Measurements from ENCODE around the gene HYAL1.
"Not testable (repeated sequence)": the region's sequence is repeated elsewhere in the genome, so short reads cannot be mapped to it uniquely, and the experiment has no call there.

The HYAL1 gene

GRCh38 chr3:50289130-50289529 lies 14.2 kb downstream of the HYAL1 start:
- Mint-ChIP-seq H3K36me3 (ENCODE audit: insufficient read depth) (peaks cover 28% of the 10 kb centered on the region), H3K9me3 (no peaks in the 10 kb centered on the region), H3K4me3 (no peak overlapping the region), H3K4me1 (ENCODE audit: low read depth in 2 of 2) (peaks cover 17 to 18% of the 10 kb centered on the region in 2 donors), H3K27me3 (no peaks in the 10 kb centered on the region), H3K27ac (no peak overlapping the region)
- ATAC-seq (replicated peaks) (no peak), DNase-seq (no peak)

GRCh38 chr3:50288387-50289007 lies 14.9 kb downstream of the HYAL1 start:
- no peak overlapping the region for H3K4me3 Mint-ChIP-seq
- H3K27ac Mint-ChIP-seq = no peak overlapping the region
- peaks cover 17 to 18% of the 10 kb centered on the region in 2 donors for H3K4me1 Mint-ChIP-seq (ENCODE audit: low read depth in 2 of 2)
- no peaks in the 10 kb centered on the region for H3K27me3 Mint-ChIP-seq
- ATAC-seq (replicated peaks) = no peak
- no peaks in the 10 kb centered on the region for H3K9me3 Mint-ChIP-seq
- peaks cover 31% of the 10 kb centered on the region for H3K36me3 Mint-ChIP-seq (ENCODE audit: insufficient read depth)
- DNase-seq = no peak

GRCh38 chr3:50287262-50287661 lies 16.1 kb downstream of the HYAL1 start:
- Mint-ChIP-seq H3K9me3 (no peaks in the 10 kb centered on the region), H3K36me3 (ENCODE audit: insufficient read depth) (peaks cover 26% of the 10 kb centered on the region), H3K4me1 (ENCODE audit: low read depth in 2 of 2) (peaks cover 7 to 10% of the 10 kb centered on the region in 2 donors), H3K27ac (no peak overlapping the region), H3K27me3 (no peaks in the 10 kb centered on the region), H3K4me3 (no peak overlapping the region)
- DNase-seq (no peak), ATAC-seq (replicated peaks) (no peak)

DNA sequence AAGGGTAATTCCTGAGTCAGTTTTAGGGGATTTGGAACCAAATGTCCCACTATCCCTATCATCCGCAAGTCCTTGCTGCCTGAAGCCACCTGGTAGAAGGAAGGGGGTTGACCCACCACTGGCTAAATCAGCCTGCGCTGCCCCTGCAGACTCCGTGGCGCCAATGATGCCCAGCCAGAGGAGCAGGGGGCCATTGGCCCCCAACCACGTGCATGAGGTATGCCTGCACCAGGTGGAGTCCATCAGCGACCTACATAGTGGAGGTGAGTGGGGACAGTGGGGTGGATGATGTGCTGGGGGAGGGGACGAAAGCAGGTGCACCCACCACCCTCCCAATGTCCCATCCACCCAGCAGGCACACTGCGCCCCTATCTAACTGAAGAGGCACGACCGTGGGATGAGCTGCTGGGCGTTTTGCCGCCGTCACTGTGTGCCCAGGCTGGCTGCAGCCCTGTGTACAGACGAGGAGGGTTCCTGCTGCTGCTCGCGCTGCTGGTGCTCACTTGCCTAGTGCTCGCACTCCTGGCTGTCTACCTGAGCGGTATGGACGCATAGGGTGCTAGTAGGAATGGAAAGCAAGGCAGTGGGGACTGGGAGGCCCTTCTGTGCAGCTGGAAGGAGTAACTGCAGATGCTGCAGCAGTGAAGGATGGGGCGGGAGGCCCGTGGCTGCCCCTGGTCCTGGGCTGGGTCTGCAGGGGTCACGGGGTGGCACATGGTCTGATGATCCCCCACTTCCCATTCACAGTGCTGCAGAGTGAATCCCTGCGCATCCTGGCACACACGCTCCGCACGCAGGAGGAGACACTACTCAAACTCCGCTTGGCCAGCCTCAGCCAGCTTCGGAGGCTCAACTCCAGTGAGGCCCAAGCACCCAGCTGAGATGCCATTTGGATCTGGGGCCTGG lies 16.8 kb downstream of the HYAL1 start:
- Mint-ChIP-seq H3K4me3 (no peak overlapping the region), H3K27me3 (no peaks in the 10 kb centered on the region), H3K36me3 (ENCODE audit: insufficient read depth) (peaks cover 26% of the 10 kb centered on the region), H3K27ac (no peak overlapping the region), H3K4me1 (ENCODE audit: low read depth in 2 of 2) (peaks cover 6 to 8% of the 10 kb centered on the region in 2 donors), H3K9me3 (no peaks in the 10 kb centered on the region)
- ATAC-seq (replicated peaks) (no peak), DNase-seq (no peak)

DNA sequence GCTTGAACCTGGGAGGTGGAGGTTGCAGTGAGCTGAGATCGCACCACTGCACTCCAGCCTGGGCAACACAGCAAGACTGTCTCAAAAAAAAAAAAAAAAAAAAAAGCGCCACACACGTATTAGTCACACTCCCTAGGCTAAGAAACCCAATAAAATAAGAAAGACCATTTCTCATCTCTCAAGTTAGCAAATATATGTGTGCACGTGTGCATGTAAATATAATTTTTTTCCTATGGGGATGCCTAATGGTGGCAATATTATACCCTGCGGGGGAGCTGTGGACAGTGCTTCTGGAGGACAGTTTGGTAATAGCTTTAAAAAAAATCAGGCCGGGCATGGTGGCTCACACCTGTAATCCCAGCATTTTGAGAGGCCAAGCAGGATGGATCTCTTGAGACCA lies 19.3 kb downstream of the HYAL1 start:
- not testable (repeated sequence) for H3K27ac Mint-ChIP-seq; H3K4me3 Mint-ChIP-seq; ATAC-seq (replicated peaks); H3K27me3 Mint-ChIP-seq; H3K9me3 Mint-ChIP-seq; H3K4me1 Mint-ChIP-seq (ENCODE audit: low read depth in 2 of 2); DNase-seq
- peaks cover 23% of the 10 kb centered on the region for H3K36me3 Mint-ChIP-seq (ENCODE audit: insufficient read depth)

DNA sequence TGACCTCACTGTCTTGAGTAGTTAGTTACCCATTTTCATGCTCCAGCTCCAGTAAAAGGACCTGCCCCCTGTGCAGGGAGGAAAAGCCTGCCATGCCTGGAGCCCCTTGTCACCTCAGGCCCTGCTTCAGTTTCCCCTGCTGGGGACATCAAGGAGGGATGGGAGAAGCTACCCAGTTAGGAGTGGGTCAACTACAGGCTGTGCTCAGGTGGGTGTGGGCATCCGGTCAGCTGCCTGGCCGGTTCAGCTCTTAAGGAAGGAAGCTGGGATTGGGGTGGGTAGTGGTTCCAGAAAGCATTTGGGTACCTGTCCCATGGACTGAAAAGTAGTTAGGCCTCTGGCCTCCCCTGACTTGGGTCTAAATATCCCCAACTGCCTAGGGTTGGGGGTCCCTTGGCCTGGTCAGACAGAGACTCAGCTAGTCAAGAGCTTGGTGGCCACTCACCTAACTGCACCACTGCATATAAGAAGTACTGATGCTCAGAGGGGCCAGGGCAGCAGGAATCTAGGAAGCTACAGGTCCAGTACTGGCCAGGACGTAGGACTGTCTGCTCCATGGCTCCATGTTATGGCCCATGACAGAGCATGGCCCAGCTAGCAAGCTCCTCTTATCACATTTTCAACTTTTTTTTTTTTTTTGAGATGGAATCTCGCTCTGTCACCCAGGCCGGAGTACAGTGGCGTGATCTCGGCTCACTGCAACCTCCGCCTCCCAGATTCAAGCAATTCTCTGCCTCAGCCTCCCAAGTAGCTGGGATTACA lies 23.9 kb downstream of the HYAL1 start:
- no peaks in the 10 kb centered on the region for H3K9me3 Mint-ChIP-seq
- peaks cover 12% of the 10 kb centered on the region in 2 donors for H3K4me1 Mint-ChIP-seq (ENCODE audit: low read depth in 2 of 2)
- peaks cover 23 to 33% of the 10 kb centered on the region in 2 donors for H3K27me3 Mint-ChIP-seq
- H3K4me3 Mint-ChIP-seq = no peak overlapping the region
- ATAC-seq (replicated peaks) = no peak
- peaks cover 10% of the 10 kb centered on the region for H3K36me3 Mint-ChIP-seq (ENCODE audit: insufficient read depth)
- DNase-seq = no peak
- H3K27ac Mint-ChIP-seq = no peak overlapping the region

DNA sequence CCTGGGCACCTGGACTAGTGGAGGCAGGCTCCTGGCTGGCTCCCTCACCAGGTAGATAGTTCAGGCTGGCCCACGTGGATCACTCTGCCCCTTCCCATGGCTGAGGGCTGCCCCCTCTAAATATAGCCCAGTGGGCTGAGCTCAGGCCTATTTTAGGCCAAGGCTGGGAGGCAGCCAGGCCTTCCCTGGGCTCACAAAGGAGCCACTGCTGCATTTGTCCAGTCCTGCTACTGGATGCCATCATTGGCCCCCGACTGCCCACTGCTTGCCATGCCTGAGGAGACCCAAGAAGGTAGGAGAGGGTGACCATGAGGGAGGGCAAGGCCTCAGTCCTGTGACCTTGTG lies 24.5 kb downstream of the HYAL1 start, which contains the start of gene LSMEM2:
Gene LSMEM2, plus strand, starts transcription at position 208 of the 345 bp plus-strand sequence. Its CDS starts 27 bp downstream, at position 235.
- DNase-seq (no peak), ATAC-seq (replicated peaks) (no peak)
- Mint-ChIP-seq H3K27me3 (peaks cover 28 to 39% of the 10 kb centered on the region in 2 donors), H3K4me1 (ENCODE audit: low read depth in 2 of 2) (peaks cover 16 to 17% of the 10 kb centered on the region in 2 donors), H3K27ac (no peak within 1 kb of the TSS), H3K36me3 (ENCODE audit: insufficient read depth) (peaks cover 14% of the 10 kb centered on the region), H3K4me3 (no peak within 1 kb of the TSS), H3K9me3 (no peaks in the 10 kb centered on the region)

GRCh38 chr3:50278123-50278879 lies 25.1 kb downstream of the HYAL1 start:
- H3K27me3 Mint-ChIP-seq = peaks cover 29 to 44% of the 10 kb centered on the region in 2 donors
- H3K36me3 Mint-ChIP-seq (ENCODE audit: insufficient read depth) = peaks cover 12% of the 10 kb centered on the region
- H3K9me3 Mint-ChIP-seq = no peaks in the 10 kb centered on the region
- peaks cover 16 to 17% of the 10 kb centered on the region in 2 donors for H3K4me1 Mint-ChIP-seq (ENCODE audit: low read depth in 2 of 2)
- ATAC-seq (replicated peaks) (no peak), DNase-seq (no peak)
- H3K4me3 Mint-ChIP-seq = no peak overlapping the region
- no peak overlapping the region for H3K27ac Mint-ChIP-seq

- Mint-ChIP-seq H3K36me3 (ENCODE audit: insufficient read depth) (peaks cover 19% of the 10 kb centered on the region), H3K4me3 (no peak overlapping the region), H3K27ac (no peak overlapping the region), H3K4me1 (ENCODE audit: low read depth in 2 of 2) (peaks cover 22% of the 10 kb centered on the region in 2 donors), H3K27me3 (peaks cover 35 to 51% of the 10 kb centered on the region in 2 donors), H3K9me3 (no peaks in the 10 kb centered on the region)
- DNase-seq (no peak), ATAC-seq (replicated peaks) (no peak)
Observed at GRCh38 chr3:50276762-50277101, 26.6 kb downstream of the HYAL1 start.

- peaks cover 22% of the 10 kb centered on the region in 2 donors for H3K4me1 Mint-ChIP-seq (ENCODE audit: low read depth in 2 of 2)
- H3K4me3 Mint-ChIP-seq = peak overlapping the region; percentile 56 to 63
- no peak for DNase-seq
- H3K27me3 Mint-ChIP-seq = peaks cover 35 to 51% of the 10 kb centered on the region in 2 donors
- H3K9me3 Mint-ChIP-seq = no peaks in the 10 kb centered on the region
- peaks cover 19% of the 10 kb centered on the region for H3K36me3 Mint-ChIP-seq (ENCODE audit: insufficient read depth)
- peak overlapping the region; percentile 23 to 49 for H3K27ac Mint-ChIP-seq
- ATAC-seq (replicated peaks) = peak; percentile 30
Observed at GRCh38 chr3:50275996-50276761, 27.2 kb downstream of the HYAL1 start.

DNA sequence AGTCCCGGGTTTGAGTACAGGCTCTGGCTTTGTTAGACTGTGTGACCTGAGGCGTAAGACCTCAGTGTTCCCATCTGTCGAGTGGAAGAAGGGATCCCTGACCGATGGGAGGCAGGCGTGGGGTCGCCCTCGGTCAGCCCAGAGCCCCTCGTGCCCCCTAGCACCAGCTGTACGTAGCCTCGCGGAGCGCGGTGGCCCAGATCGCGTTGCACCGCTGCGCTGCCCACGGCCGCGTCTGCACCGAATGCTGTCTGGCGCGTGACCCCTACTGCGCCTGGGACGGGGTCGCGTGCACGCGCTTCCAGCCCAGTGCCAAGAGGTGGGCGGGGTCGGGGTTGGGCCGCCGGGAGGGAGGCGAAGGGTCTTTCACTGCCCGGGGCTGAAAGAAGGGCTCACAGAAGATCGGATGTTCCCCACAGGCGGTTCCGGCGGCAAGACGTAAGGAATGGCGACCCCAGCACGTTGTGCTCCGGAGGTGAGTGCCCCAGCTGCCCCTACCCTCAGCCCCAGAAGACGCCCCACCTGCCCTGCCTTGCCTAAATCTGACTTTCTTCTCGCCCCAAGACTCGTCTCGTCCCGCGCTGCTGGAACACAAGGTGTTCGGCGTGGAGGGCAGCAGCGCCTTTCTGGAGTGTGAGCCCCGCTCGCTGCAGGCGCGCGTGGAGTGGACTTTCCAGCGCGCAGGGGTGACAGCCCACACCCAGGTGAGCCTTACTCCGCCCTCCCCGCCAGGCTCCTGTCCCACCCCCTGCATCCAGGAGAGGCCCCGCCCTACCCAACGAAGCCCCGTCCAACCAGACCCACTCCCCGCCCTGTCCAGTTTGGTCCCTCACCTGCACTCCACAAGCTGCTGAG lies 28.0 kb downstream of the HYAL1 start:
- H3K9me3 Mint-ChIP-seq = no peaks in the 10 kb centered on the region
- H3K36me3 Mint-ChIP-seq (ENCODE audit: insufficient read depth) = peaks cover 21% of the 10 kb centered on the region
- peaks cover 35 to 51% of the 10 kb centered on the region in 2 donors for H3K27me3 Mint-ChIP-seq
- H3K4me1 Mint-ChIP-seq (ENCODE audit: low read depth in 2 of 2) = peaks cover 22% of the 10 kb centered on the region in 2 donors
- DNase-seq (no peak), ATAC-seq (replicated peaks) (no peak)
- peak overlapping the region; percentile 56 to 63 for H3K4me3 Mint-ChIP-seq
- peak overlapping the region; percentile 23 to 49 for H3K27ac Mint-ChIP-seq
